SU-DHL-6 (cell line): ENCODE data around the gene ATP5F1D.

Source experiments
- EZH2phosphoT487 ChIP-seq: fragments of 200-600 bp; sonication (generic), shearing (Covaris generic); conservative IDR thresholded peaks from 2 replicates; pipeline ENCODE4 v1.6.1; 2018; ENCODE audit warnings: mild to moderate bottlenecking, antibody characterized with exemption, low read length, moderate library complexity, mixed read lengths
- TF ChIP-seq, protein P1 (sequence below): fragments of 200-600 bp; sonication (generic); IDR thresholded peaks from one replicate; pipeline ENCODE4 v1.5.1; 2017; ENCODE audit warnings: antibody characterized with exemption, mild to moderate bottlenecking, low read length, moderate library complexity; ENCODE audit not compliant: insufficient read depth, poor library complexity, severe bottlenecking

DNA sequence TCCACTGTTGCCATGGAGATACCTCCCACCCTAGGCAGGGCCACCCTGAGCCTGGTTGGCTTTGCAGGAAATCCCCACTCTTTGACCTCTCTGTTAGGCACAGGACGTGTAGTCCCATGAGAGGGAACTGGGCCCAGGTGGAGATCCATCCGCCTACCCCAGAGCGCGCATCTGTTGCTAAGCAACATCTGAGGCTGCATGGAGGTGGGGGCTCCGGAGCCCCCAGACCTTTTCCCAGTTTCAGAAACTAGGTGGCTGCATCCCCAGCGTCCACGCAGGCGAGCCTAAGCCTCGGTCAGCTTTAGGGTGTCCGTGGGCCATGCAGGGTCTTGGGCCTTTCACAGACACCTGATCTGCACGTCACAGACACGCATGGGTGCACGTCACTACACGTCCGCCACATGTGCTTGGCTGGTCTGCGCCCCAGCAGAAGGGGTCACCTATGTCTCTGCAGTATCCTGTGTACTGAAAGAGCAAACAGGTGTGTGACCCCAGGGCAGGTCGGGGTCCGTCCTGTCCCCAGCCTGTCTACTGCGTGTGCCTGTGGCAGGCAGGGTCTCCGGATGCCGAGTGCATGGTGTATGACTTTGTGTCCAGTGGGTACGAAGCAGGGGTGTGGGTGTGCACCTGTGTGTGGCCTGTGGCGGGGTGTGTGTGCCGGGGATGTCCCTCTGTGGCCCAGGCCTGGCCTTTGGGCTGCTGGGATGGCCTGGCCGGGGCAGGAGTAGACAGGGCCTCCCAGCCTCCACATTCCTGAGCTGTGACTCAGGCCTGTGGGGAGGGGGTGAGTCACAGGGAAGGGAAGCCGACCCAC is 23.5 kb downstream of the ATP5F1D start:
- TF ChIP-seq, protein P1, sequence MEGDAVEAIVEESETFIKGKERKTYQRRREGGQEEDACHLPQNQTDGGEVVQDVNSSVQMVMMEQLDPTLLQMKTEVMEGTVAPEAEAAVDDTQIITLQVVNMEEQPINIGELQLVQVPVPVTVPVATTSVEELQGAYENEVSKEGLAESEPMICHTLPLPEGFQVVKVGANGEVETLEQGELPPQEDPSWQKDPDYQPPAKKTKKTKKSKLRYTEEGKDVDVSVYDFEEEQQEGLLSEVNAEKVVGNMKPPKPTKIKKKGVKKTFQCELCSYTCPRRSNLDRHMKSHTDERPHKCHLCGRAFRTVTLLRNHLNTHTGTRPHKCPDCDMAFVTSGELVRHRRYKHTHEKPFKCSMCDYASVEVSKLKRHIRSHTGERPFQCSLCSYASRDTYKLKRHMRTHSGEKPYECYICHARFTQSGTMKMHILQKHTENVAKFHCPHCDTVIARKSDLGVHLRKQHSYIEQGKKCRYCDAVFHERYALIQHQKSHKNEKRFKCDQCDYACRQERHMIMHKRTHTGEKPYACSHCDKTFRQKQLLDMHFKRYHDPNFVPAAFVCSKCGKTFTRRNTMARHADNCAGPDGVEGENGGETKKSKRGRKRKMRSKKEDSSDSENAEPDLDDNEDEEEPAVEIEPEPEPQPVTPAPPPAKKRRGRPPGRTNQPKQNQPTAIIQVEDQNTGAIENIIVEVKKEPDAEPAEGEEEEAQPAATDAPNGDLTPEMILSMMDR, result no peak
- no peak for TF ChIP-seq EZH2phosphoT487
